GM12865 (cell line): ENCODE data around the gene CREB5.

ENCODE experiments used
- DNase-seq: peaks from one replicate; pipeline ENCODE4 v3.0.0; 2010; ENCODE audit warnings: low read depth
- H3K4me3 ChIP-seq: 2 replicates; pipeline ENCODE4 v1.5.1; 2011; ENCODE audit warnings: mild to moderate bottlenecking, low read depth, low read length, control low read depth
- TF ChIP-seq, protein P1 (sequence below): IDR thresholded peaks from 2 replicates; pipeline ENCODE4 v1.5.1; 2011; ENCODE audit warnings: low read length, control low read depth, low read depth, inconsistent platforms; ENCODE audit not compliant: insufficient read depth; ENCODE audit errors: missing control alignments

The CREB5 gene

DNA sequence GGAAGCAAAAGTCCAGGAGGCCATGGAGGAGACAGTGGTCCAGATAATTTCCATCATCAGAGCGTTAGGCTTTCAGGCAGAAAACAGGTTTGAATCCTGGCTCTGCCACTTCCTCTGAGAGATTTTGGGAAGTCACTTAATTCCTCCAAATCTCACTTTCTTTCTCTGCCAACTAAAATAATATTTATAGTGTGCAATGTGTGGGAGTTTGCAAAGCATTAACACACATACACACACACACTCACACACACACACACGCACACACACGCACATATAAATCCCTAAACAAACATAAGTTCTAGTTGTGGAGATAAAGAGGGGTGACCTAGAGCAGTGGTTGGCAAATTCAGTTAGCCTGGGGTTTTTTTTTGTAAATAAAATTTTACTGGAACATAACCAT, 461.0 kb downstream of the CREB5 start:
- no peak overlapping the region for H3K4me3 ChIP-seq
- TF ChIP-seq, protein P1, sequence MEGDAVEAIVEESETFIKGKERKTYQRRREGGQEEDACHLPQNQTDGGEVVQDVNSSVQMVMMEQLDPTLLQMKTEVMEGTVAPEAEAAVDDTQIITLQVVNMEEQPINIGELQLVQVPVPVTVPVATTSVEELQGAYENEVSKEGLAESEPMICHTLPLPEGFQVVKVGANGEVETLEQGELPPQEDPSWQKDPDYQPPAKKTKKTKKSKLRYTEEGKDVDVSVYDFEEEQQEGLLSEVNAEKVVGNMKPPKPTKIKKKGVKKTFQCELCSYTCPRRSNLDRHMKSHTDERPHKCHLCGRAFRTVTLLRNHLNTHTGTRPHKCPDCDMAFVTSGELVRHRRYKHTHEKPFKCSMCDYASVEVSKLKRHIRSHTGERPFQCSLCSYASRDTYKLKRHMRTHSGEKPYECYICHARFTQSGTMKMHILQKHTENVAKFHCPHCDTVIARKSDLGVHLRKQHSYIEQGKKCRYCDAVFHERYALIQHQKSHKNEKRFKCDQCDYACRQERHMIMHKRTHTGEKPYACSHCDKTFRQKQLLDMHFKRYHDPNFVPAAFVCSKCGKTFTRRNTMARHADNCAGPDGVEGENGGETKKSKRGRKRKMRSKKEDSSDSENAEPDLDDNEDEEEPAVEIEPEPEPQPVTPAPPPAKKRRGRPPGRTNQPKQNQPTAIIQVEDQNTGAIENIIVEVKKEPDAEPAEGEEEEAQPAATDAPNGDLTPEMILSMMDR: no peak
- DNase-seq: no peak

DNA sequence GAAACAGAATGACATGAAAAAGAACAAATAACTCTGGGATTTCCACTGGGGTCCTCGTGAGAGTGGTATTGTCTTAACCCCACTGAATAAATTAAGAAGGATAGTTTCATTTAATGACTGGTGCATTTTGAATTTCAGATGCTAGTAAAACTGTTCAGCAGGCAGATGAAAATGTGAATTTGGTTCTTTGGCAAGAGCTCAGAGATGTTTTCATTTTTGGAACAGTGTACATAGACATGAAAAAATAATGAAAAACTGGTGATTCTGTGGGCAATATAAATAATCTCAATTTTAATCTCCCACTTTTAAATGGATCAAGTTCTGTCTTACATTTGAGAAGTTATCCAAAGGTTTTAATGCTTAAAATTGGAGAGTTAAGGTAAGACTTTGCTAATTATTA, 461.7 kb downstream of the CREB5 start:
- TF ChIP-seq, protein P1: no peak
- no peak for DNase-seq
- H3K4me3 ChIP-seq: no peak overlapping the region
